Measurements from ENCODE around the gene ASIC2.

DNA sequence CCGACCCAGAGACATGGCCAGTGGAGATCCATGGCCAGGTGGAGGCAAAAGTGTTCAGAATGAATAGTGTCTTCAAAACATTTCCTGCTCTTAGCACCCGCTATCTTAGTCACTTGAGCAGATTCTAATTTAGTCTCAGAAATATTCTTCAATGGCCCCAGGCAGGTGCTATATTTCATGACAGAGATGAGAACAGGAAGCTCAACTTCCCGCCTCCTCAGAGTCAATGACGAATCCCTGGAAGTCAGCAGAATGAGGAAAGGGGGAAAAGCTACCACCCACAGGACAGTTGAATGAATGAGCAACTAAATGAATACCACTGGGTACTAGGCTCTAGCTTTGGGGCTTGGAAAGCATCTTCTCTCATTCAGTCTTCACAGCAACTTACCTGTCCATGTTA lies 147.2 kb downstream of the ASIC2 start:
- TF ChIP-seq BACH2 (CRISPR knock-in tag; IDR thresholded peaks at IDR 0.05; ENCODE audit: borderline replicate concordance): no peak
- TF ChIP-seq, protein P1, sequence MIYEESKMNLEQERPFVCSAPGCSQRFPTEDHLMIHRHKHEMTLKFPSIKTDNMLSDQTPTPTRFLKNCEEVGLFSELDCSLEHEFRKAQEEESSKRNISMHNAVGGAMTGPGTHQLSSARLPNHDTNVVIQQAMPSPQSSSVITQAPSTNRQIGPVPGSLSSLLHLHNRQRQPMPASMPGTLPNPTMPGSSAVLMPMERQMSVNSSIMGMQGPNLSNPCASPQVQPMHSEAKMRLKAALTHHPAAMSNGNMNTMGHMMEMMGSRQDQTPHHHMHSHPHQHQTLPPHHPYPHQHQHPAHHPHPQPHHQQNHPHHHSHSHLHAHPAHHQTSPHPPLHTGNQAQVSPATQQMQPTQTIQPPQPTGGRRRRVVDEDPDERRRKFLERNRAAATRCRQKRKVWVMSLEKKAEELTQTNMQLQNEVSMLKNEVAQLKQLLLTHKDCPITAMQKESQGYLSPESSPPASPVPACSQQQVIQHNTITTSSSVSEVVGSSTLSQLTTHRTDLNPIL (CRISPR knock-in tag; IDR thresholded peaks at IDR 0.05; ENCODE audit: low read depth): no peak
- TF ChIP-seq SNAI2 (CRISPR knock-in tag; IDR thresholded peaks at IDR 0.05): no peak
- no peak for TF ChIP-seq PATZ1 (CRISPR knock-in tag; IDR thresholded peaks at IDR 0.05; ENCODE audit: borderline replicate concordance)
- no peak for TF ChIP-seq RARB (CRISPR knock-in tag; IDR thresholded peaks at IDR 0.05)

All from SK-N-SH treated with all-trans-retinoic acid at 6 μM for 48 hours (cell line).